C1 segment of cervical spinal cord (tissue), 14 donors: ENCODE measurements around the gene BPIFB2.

ENCODE experiments used
- DNase-seq, 14 donors: peaks; one replicate each; lab custom pipeline; 2025; lab: John Stamatoyannopoulos, UW

BPIFB2 gene

DNA sequence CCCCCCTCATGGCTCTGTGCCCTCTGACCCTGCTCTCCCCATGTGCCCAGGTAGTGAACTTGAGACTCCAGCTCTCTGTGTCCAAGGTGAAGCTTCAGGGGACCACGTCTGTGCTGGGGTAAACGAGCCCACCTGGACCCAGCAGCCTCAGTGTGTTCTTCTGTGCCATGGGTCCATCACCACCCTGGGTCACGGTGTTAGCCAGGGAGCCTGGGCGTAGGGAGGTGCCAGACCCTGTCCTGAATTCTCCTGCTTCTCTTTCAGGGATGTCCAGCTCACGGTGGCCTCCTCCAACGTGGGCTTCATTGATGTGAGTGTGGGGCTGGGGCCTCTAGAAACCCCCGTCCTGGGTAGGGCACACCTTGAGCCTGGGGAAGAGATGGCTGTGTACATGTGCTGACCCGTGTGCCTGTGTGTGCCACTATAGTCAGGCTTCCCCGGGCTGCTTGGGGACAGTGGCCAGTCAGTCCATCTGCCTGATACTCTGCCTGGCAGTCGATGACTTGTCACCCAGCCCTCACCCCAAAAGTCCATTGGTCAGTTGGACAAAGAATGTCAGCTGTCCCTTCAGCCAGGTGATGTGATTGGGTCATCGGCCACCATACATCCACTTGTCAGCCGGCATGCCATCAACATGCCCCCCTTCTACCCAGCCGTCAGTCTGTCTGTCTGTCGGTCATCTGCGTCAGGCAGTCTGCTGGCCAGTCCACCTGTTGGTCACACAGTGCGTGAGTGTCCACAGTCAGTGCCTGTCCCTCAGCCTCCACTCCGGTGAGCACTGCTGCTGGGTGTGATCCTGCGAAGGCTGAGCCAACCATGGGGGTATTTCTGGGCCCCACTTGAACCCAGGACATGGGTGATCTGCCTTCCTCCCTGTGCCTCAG is 13.0 kb downstream of the BPIFB2 start:
- DNase-seq: no peak

GRCh38 chr20:33021879-33022278 is 14.4 kb downstream of the BPIFB2 start:
- no peak for DNase-seq

DNA sequence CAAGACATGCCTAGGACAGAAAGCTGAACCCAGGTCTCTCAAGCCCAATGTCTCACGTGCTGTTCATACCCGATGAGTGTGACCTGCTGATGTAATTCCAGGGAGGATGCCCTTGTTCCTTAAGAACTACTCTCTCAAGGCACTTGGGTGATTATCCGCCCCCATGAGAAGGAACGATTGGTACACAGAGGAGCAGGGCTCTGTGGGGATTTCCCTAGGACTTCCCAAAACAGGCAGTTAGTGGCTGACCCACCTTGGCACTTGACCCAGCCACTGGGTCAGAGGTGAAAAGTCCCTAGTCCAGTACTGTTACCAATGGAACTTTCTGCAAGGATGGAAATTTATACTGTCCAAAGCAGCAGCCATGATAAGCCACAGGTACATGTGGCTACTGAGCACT is 14.8 kb downstream of the BPIFB2 start:
- no peak for DNase-seq

GRCh38 chr20:33022694-33023438 is 15.4 kb downstream of the BPIFB2 start:
- DNase-seq: no peak

GRCh38 chr20:33023439-33024242 is 16.1 kb downstream of the BPIFB2 start:
- DNase-seq: no peak

DNA sequence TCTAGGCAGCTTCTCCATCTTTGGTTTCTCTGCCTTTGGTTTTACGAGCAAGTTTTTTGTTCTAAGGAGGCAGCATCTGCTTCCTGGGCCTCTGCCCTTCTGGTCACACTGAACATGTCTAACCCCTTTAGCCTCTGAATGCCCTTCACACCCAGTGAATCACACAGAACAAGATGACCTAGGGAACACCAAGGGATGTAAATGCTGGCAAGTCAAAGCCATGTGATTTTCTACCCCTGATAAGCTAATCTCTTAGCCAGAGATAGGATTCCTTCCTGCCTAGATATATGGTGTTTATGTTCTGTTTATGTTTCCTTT is 16.7 kb downstream of the BPIFB2 start:
- no peak for DNase-seq

- DNase-seq: no peak
These were observed 17.3 kb downstream of the BPIFB2 start for GRCh38 chr20:33024609-33025317.

GRCh38 chr20:33025318-33025876 is 17.9 kb downstream of the BPIFB2 start:
- no peak for DNase-seq

DNA sequence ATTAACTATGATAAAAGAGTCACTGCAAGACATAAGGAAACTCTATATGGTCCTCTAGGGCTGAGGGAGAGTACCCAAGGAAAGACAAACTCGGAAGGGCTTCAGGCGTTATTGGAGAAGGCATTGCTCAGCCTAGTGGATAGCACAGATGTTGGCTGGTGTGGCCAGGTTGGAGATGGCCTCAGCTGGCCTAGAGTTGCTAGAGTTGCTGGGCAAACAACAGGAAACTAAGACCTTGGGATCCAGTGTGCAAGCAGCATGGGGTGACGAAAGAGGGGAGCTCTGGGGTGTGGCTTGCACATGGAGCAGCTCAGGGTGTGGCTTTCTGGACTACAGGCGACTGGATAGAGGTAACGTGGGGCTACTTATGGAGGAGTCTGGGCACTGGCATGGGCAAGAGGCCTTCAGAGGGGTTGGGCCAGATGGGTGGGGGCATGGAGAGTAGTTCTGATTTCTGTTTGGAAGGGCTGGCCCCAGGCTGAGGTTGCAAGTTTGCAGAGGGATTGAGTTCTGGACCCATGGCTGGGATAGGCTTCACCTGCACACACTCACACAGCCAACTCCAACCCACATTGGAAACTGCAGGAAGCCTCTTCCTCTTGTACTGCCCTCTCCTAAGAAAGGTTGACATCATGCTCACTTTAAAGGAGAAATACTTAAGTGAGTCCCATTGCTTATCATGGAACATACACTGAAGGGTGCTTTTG is 18.7 kb downstream of the BPIFB2 start:
- DNase-seq: no peak

DNA sequence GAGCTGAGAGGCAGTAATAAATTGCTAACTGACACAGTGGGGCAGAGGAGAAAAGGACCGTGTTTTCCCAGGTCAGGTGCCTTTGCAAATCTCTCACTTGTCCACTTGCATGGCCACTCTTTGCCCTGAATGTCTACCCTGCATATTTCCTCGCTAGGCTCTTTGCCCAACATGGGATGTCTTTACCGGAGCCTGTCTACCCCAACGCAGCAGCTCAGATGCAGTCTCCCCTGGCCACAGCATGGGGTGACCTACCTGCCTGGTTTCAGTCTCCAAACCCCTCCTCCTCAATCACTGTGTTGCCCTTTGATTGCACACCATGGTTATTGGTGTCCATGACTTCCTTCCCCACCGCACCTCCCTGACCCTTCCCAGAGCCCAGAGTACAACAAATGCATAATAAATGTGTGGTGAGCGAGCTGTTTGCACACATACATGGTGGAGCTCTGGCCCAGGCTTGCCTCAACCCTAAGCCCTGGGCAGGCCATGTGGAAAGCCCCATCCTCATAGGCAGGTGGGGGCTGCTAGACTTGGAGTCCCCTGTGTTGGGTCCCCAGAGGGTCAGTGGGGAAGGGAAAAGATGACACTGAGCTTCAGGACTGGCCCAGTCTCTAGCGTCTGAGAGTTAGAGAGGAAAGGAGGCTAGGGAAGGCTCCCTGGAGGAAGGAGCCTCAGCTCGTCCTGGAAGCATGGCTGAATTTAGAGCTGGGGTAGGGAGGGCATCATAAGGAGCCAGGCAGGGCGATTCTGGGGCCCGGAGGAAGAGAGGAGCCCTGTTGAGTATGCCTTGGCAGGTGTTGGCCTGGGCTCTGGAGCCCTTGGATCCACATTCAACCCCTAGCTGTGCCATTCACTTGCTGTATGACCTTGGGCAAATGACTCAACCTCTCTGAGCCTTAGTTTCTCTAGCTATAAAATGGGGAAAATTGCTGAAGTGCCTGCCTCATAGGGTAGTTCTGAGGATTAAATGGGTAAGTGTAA is 19.6 kb downstream of the BPIFB2 start:
- DNase-seq: no peak

- no peak for DNase-seq
These were observed 20.6 kb downstream of the BPIFB2 start for GRCh38 chr20:33027769-33028751.

- no peak for DNase-seq
These were observed 21.4 kb downstream of the BPIFB2 start for GRCh38 chr20:33028875-33029274.

GRCh38 chr20:33030076-33030475 is 22.6 kb downstream of the BPIFB2 start:
- DNase-seq: no peak

- DNase-seq: no peak
These were observed 23.1 kb downstream of the BPIFB2 start for GRCh38 chr20:33030569-33030968.

- no peak for DNase-seq
These were observed 24.0 kb downstream of the BPIFB2 start, which contains the start of gene BPIFB6 for GRCh38 chr20:33031531-33031930. Gene BPIFB6, plus strand, starts transcription at chr20:33031648. Its CDS starts 0 bp downstream, at chr20:33031648.

GRCh38 chr20:33032555-33032954 is 25.1 kb downstream of the BPIFB2 start:
- DNase-seq: no peak

DNA sequence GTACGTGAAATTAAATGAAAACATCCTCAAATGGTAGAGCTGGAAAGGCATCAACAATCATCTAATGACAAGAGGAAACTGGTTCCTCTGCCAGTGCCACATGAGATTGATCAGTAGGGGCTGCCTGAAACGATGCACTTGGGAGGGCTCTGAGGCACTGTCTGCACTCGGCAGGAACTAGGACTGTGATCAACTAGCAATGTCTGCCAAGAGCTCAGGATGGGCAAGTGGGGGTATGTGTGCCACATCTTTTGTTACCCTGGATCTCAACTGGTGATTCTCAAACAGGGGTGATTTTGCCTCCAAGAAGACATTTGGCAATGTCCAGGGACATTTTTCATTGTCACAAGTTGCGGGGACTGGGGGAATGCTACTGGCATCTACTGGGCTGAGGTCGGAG is 25.9 kb downstream of the BPIFB2 start:
- DNase-seq: no peak

- no peak for DNase-seq
These were observed 26.6 kb downstream of the BPIFB2 start for GRCh38 chr20:33034115-33034514.
